ENCODE data around the gene STAG1. TPM values are rescaled to one million over a fixed set of nuclear protein-coding genes. Genes with fewer than 3 reads are reported as not detected.

Gene STAG1
- total RNA-seq, 1 experiment from 2014 or later, result 43.7 TPM

DNA sequence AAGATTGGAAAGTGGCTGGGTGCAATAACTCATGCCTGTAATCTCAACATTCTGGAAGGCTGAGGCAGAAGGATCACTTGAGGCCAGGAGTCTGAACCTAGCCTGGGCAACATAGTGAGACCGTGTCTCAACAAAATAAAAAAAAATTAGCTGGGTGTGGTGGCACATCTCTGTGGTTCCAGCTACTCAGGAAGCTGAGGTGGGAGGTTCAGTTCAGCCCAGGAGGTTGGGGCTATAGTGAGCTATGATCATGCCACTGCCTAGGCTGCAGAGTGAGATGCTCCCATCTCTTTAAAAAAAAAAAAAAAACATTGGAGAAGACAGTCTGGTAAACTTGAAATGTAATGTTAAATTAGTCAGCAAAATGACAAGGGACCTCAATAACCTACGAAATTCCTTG lies 57.9 kb downstream of the STAG1 start:
- CTCF ChIA-PET, result no interaction called here

DNA sequence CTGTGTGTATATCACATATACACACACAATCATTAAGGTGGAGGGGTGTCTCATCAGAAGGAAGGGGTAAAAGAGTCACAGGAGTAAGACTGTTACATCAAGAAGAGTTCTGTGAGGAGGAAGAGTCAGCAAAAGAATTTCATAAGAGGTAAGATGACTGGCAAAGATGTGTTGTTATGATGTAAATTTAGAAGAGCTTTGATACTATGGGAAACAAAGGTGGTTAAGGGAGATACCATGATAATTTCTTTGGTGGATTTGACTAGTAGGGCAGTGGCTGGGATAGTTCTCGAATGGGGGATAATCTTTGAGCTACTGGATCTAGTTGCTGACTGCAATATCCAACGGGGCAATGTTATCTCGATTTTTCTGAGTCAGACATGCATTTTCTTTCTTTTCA lies 61.6 kb downstream of the STAG1 start:
- ATAC-seq (no peak), DNase-seq (ENCODE audit: low read depth, low spot score) (no peak)
- Histone ChIP-seq H3K36me3 (ENCODE audit: control insufficient read depth, insufficient read depth, low read length) (no peaks in the 10 kb centered on the region), H3K27ac (ENCODE audit: low read length) (no peak overlapping the region), H3K9me3 (ENCODE audit: control insufficient read depth, insufficient read depth, low read depth, low read length) (peaks cover 5% of the 10 kb centered on the region; the same call in 1 of the 2 replicates), H3K4me3 (ENCODE audit: low read depth in 2 of 2, low read length in 2 of 2) (no peak overlapping the region), H3K4me1 (ENCODE audit: control insufficient read depth, insufficient read depth, low read length) (no peaks in the 10 kb centered on the region), H3K27me3 (ENCODE audit: control insufficient read depth, insufficient read depth, low read length) (no peaks in the 10 kb centered on the region)
- CTCF ChIA-PET, result interaction anchor here (0.7 kb wide), 1 partner anchor 334 kb away, joined by 4 read pairs; no protein-coding TSS in a partner anchor
- POLR2A ChIA-PET, result no interaction called here
- TF ChIP-seq, protein P1, sequence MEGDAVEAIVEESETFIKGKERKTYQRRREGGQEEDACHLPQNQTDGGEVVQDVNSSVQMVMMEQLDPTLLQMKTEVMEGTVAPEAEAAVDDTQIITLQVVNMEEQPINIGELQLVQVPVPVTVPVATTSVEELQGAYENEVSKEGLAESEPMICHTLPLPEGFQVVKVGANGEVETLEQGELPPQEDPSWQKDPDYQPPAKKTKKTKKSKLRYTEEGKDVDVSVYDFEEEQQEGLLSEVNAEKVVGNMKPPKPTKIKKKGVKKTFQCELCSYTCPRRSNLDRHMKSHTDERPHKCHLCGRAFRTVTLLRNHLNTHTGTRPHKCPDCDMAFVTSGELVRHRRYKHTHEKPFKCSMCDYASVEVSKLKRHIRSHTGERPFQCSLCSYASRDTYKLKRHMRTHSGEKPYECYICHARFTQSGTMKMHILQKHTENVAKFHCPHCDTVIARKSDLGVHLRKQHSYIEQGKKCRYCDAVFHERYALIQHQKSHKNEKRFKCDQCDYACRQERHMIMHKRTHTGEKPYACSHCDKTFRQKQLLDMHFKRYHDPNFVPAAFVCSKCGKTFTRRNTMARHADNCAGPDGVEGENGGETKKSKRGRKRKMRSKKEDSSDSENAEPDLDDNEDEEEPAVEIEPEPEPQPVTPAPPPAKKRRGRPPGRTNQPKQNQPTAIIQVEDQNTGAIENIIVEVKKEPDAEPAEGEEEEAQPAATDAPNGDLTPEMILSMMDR (IDR thresholded peaks at IDR 0.05), result no peak
- TF ChIP-seq TCF7L2 (IDR thresholded peaks at IDR 0.05; ENCODE audit: low read depth, low read length) (no peak), SIN3A (IDR thresholded peaks at IDR 0.05; ENCODE audit: borderline replicate concordance, insufficient read depth, low read depth, low read length) (no peak), POLR2AphosphoS5 (IDR thresholded peaks at IDR 0.05; ENCODE audit: low read depth, low read length) (no peak)
- TF ChIP-seq, protein P2, sequence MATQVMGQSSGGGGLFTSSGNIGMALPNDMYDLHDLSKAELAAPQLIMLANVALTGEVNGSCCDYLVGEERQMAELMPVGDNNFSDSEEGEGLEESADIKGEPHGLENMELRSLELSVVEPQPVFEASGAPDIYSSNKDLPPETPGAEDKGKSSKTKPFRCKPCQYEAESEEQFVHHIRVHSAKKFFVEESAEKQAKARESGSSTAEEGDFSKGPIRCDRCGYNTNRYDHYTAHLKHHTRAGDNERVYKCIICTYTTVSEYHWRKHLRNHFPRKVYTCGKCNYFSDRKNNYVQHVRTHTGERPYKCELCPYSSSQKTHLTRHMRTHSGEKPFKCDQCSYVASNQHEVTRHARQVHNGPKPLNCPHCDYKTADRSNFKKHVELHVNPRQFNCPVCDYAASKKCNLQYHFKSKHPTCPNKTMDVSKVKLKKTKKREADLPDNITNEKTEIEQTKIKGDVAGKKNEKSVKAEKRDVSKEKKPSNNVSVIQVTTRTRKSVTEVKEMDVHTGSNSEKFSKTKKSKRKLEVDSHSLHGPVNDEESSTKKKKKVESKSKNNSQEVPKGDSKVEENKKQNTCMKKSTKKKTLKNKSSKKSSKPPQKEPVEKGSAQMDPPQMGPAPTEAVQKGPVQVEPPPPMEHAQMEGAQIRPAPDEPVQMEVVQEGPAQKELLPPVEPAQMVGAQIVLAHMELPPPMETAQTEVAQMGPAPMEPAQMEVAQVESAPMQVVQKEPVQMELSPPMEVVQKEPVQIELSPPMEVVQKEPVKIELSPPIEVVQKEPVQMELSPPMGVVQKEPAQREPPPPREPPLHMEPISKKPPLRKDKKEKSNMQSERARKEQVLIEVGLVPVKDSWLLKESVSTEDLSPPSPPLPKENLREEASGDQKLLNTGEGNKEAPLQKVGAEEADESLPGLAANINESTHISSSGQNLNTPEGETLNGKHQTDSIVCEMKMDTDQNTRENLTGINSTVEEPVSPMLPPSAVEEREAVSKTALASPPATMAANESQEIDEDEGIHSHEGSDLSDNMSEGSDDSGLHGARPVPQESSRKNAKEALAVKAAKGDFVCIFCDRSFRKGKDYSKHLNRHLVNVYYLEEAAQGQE (IDR thresholded peaks at IDR 0.05; ENCODE audit: insufficient read depth in 1 of 2, low read depth in 2 of 2, low read length in 1 of 2), result no peak
- in situ Hi-C loops (cut with HindIII; ENCODE audit: low pct_unique_long_range_greater_than_20kb, low sequenced_read_pairs), result no loop called here
- BruUV-seq (replicated peaks), result no TSS peak
- intact Hi-C loops (cut with micrococcal nuclease; ENCODE audit: unreplicated experiment), result no loop called here

More for the DNA sequence above, 57.9 kb downstream of the STAG1 start:
- no peaks in the 10 kb centered on the region for H3K27me3 ChIP-seq (ENCODE audit: control insufficient read depth, insufficient read depth, low read length)
- no peaks in the 10 kb centered on the region for H3K4me1 ChIP-seq (ENCODE audit: control insufficient read depth, insufficient read depth, low read length)
- in situ Hi-C loops (cut with HindIII; ENCODE audit: low pct_unique_long_range_greater_than_20kb, low sequenced_read_pairs), result no loop called here
- POLR2A ChIA-PET, result no interaction called here
- H3K4me3 ChIP-seq (ENCODE audit: low read depth in 2 of 2, low read length in 2 of 2), result no peak overlapping the region
- TF ChIP-seq, protein P2 (IDR thresholded peaks at IDR 0.05; ENCODE audit: insufficient read depth in 1 of 2, low read depth in 2 of 2, low read length in 1 of 2), result no peak
- TF ChIP-seq POLR2AphosphoS5 (IDR thresholded peaks at IDR 0.05; ENCODE audit: low read depth, low read length), result no peak
- TF ChIP-seq, protein P1 (IDR thresholded peaks at IDR 0.05), result no peak
- no peak for TF ChIP-seq TCF7L2 (IDR thresholded peaks at IDR 0.05; ENCODE audit: low read depth, low read length)
- TF ChIP-seq SIN3A (IDR thresholded peaks at IDR 0.05; ENCODE audit: borderline replicate concordance, insufficient read depth, low read depth, low read length), result no peak
- ATAC-seq (no peak), DNase-seq (ENCODE audit: low read depth, low spot score) (no peak)
- no peaks in the 10 kb centered on the region for H3K36me3 ChIP-seq (ENCODE audit: control insufficient read depth, insufficient read depth, low read length)
- H3K27ac ChIP-seq (ENCODE audit: low read length), result no peak overlapping the region
- BruUV-seq (replicated peaks), result no TSS peak
- intact Hi-C loops (cut with micrococcal nuclease; ENCODE audit: unreplicated experiment), result no loop called here
- no peaks in the 10 kb centered on the region; the same call in 1 of the 2 replicates for H3K9me3 ChIP-seq (ENCODE audit: control insufficient read depth, insufficient read depth, low read depth, low read length)

Data from Panc1 (cell line).